ENCODE results near the gene GRIK3. TPM values are rescaled to one million over a fixed set of nuclear protein-coding genes. Genes with fewer than 3 reads are reported as not detected.
A peak's percentile ranks its signal among the peaks of the same experiment; 100 is the strongest.

Gene GRIK3
- total RNA-seq, 5 donors from 2014 or later (not counting 1 experiment from before 2014, with no cell fraction given) = 0.03 TPM; not detected in 4

DNA sequence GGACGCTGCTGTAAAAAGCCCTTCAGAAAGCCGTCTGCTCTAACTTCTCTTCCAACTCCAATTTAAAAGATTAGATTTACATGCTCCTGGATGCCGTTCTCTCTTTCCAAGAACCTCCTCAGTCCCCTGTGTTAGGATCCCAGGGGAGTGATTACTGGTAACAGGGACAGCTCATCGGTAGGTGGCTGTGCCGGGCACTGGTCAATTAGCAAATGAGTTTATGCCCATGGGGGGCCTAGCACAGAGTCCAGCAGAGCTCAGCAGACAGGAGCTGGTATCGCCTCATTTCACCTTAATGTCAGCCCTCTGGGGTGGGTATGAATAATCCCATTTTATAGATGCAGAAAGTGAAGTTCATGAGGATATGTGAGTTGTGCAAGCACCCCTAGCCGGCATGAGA, 191.9 kb downstream of the GRIK3 start:
- no peaks in the 10 kb centered on the region for H3K36me3 ChIP-seq (ENCODE audit: control insufficient read depth in 2 of 2, extremely low read depth in 1 of 2, insufficient read depth in 1 of 2, low read length in 1 of 2)
- DNase-seq = no peak
- H3K27me3 Mint-ChIP-seq = peaks cover 17% of the 10 kb centered on the region in 2 donors

DNA sequence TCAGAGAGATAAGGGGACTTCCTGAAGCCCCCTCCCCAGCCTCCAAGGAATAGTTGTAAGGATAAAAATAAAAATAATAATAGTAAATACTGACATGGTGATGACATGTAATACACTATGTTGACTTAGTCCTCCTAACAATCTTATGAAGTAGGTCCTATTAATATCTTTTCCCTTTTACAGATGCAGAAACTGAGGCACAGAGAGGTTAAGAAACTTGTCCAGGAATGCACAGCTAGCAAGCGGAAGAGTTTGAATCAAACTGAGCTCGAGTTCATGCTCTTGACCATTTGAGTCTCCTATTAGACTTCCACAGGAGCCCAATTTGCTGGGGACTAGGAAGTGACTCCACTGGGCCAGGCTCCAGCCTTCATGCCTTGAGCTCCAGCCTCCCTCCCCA, 194.8 kb downstream of the GRIK3 start:
- H3K27me3 Mint-ChIP-seq = peaks cover 28 to 38% of the 10 kb centered on the region in 2 donors
- 56% methylated on average over 2 of the region's 2 CpGs for WGBS (ENCODE audit: insufficient coverage)

More for the DNA sequence above, 191.9 kb downstream of the GRIK3 start:
- no peak overlapping the region for H3K27ac Mint-ChIP-seq
- ChIA-PET POLR2A (no interaction called here), CTCF (no interaction called here)
- no peaks in the 10 kb centered on the region for H3K9me3 Mint-ChIP-seq
- Histone ChIP-seq H3K4me1 (ENCODE audit: control insufficient read depth in 1 of 2, extremely low read depth in 1 of 2, insufficient read depth in 2 of 2, low read length in 2 of 2) (no peaks in the 10 kb centered on the region), H3K9me3 (no peaks in the 10 kb centered on the region), H3K4me3 (ENCODE audit: control insufficient read depth in 1 of 2, extremely low read depth in 1 of 2, low read length in 1 of 2) (no peak overlapping the region), H3K27me3 (replicated peaks in 1 of 2; ENCODE audit: control insufficient read depth in 2 of 2, extremely low read depth in 1 of 2, insufficient read depth in 2 of 2, low read length in 1 of 2) (peaks cover 0 to 42% of the 10 kb centered on the region in 2 experiments), H3K27ac (ENCODE audit: low read length) (no peak overlapping the region)
- no peak for ATAC-seq (replicated peaks in 1 of 4)
- no peaks in the 10 kb centered on the region for H3K36me3 Mint-ChIP-seq
- WGBS (ENCODE audit: insufficient coverage) = 61% methylated on average over 4 of the region's 7 CpGs
- no peak overlapping the region for H3K4me3 Mint-ChIP-seq
- H3K4me1 Mint-ChIP-seq = no peaks in the 10 kb centered on the region

GRCh38 chr1:36838888-36839287, 195.4 kb downstream of the GRIK3 start:
- Histone ChIP-seq H3K27me3 (replicated peaks in 1 of 2; ENCODE audit: control insufficient read depth in 2 of 2, extremely low read depth in 1 of 2, insufficient read depth in 2 of 2, low read length in 1 of 2) (peaks cover 0 to 41% of the 10 kb centered on the region in 2 experiments), H3K27ac (ENCODE audit: low read length) (no peak overlapping the region), H3K9me3 (no peaks in the 10 kb centered on the region), H3K36me3 (ENCODE audit: control insufficient read depth in 2 of 2, extremely low read depth in 1 of 2, insufficient read depth in 1 of 2, low read length in 1 of 2) (no peaks in the 10 kb centered on the region), H3K4me3 (ENCODE audit: control insufficient read depth in 1 of 2, extremely low read depth in 1 of 2, low read length in 1 of 2) (no peak overlapping the region), H3K4me1 (ENCODE audit: control insufficient read depth in 1 of 2, extremely low read depth in 1 of 2, insufficient read depth in 2 of 2, low read length in 2 of 2) (no peaks in the 10 kb centered on the region)
- H3K9me3 Mint-ChIP-seq = no peaks in the 10 kb centered on the region
- no peaks in the 10 kb centered on the region for H3K36me3 Mint-ChIP-seq
- ATAC-seq (replicated peaks in 1 of 4) (no peak), DNase-seq (no peak)
- H3K4me3 Mint-ChIP-seq = no peak overlapping the region
- H3K27me3 Mint-ChIP-seq = peaks cover 28 to 38% of the 10 kb centered on the region in 2 donors
- no peaks in the 10 kb centered on the region for H3K4me1 Mint-ChIP-seq
- H3K27ac Mint-ChIP-seq = no peak overlapping the region
- ChIA-PET CTCF (no interaction called here), POLR2A (no interaction called here)
- WGBS (ENCODE audit: insufficient coverage) = 59% methylated on average over 5 of the region's 8 CpGs

More for the DNA sequence above, 194.8 kb downstream of the GRIK3 start:
- Histone ChIP-seq H3K4me1 (ENCODE audit: control insufficient read depth in 1 of 2, extremely low read depth in 1 of 2, insufficient read depth in 2 of 2, low read length in 2 of 2) (no peaks in the 10 kb centered on the region), H3K9me3 (no peaks in the 10 kb centered on the region), H3K27ac (ENCODE audit: low read length) (no peak overlapping the region), H3K27me3 (replicated peaks in 1 of 2; ENCODE audit: control insufficient read depth in 2 of 2, extremely low read depth in 1 of 2, insufficient read depth in 2 of 2, low read length in 1 of 2) (peaks cover 0 to 44% of the 10 kb centered on the region in 2 experiments), H3K4me3 (ENCODE audit: control insufficient read depth in 1 of 2, extremely low read depth in 1 of 2, low read length in 1 of 2) (no peak overlapping the region), H3K36me3 (ENCODE audit: control insufficient read depth in 2 of 2, extremely low read depth in 1 of 2, insufficient read depth in 1 of 2, low read length in 1 of 2) (no peaks in the 10 kb centered on the region)
- Mint-ChIP-seq H3K4me3 (no peak overlapping the region), H3K9me3 (no peaks in the 10 kb centered on the region), H3K27ac (no peak overlapping the region), H3K36me3 (no peaks in the 10 kb centered on the region), H3K4me1 (no peaks in the 10 kb centered on the region)
- POLR2A ChIA-PET = no interaction called here
- ATAC-seq (replicated peaks in 1 of 4) = no peak
- no peak for DNase-seq
- CTCF ChIA-PET = no interaction called here

DNA sequence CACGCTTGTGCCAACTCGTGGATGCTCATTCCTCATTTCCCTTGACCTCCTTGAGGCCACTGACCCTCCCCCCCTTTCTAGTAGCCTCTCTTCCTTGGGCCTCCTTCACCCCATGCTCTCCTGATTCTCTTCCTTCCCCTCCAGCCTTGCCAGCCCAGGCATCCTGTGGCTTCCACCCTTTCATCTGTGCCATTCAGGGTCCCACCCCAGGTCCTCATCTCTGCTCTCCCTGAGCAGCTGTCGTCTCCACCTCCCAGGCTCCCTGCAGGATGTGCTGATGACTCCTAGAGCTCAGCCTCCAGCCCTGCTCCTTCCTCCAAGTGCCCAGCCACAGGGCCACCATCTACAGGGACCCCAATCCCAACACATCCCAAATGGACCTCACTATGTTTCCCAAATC, 197.4 kb downstream of the GRIK3 start:
- Mint-ChIP-seq H3K27me3 (peaks cover 30 to 33% of the 10 kb centered on the region in 2 donors), H3K4me3 (no peak overlapping the region), H3K27ac (peak overlapping the region in 1 of 2 donors; percentile 44), H3K4me1 (no peaks in the 10 kb centered on the region), H3K9me3 (no peaks in the 10 kb centered on the region), H3K36me3 (no peaks in the 10 kb centered on the region)
- no peak for DNase-seq
- H3K4me3 ChIP-seq (ENCODE audit: control insufficient read depth in 1 of 2, extremely low read depth in 1 of 2, low read length in 1 of 2) = no peak overlapping the region
- no peaks in the 10 kb centered on the region for H3K9me3 ChIP-seq
- 27% methylated on average over 3 of the region's 3 CpGs for WGBS (ENCODE audit: insufficient coverage)
- peaks cover 0 to 43% of the 10 kb centered on the region in 2 experiments for H3K27me3 ChIP-seq (replicated peaks in 1 of 2; ENCODE audit: control insufficient read depth in 2 of 2, extremely low read depth in 1 of 2, insufficient read depth in 2 of 2, low read length in 1 of 2)
- H3K36me3 ChIP-seq (ENCODE audit: control insufficient read depth in 2 of 2, extremely low read depth in 1 of 2, insufficient read depth in 1 of 2, low read length in 1 of 2) = no peaks in the 10 kb centered on the region
- no peaks in the 10 kb centered on the region for H3K4me1 ChIP-seq (ENCODE audit: control insufficient read depth in 1 of 2, extremely low read depth in 1 of 2, insufficient read depth in 2 of 2, low read length in 2 of 2)
- CTCF ChIA-PET = no interaction called here
- no peak overlapping the region for H3K27ac ChIP-seq (ENCODE audit: low read length)
- POLR2A ChIA-PET = no interaction called here
- ATAC-seq (replicated peaks in 1 of 4) = no peak

GRCh38 chr1:36836196-36836883, 198.0 kb downstream of the GRIK3 start:
- ChIA-PET CTCF (no interaction called here), POLR2A (no interaction called here)
- no peaks in the 10 kb centered on the region for H3K36me3 ChIP-seq (ENCODE audit: control insufficient read depth in 2 of 2, extremely low read depth in 1 of 2, insufficient read depth in 1 of 2, low read length in 1 of 2)
- Mint-ChIP-seq H3K4me1 (no peaks in the 10 kb centered on the region), H3K4me3 (no peak overlapping the region), H3K36me3 (no peaks in the 10 kb centered on the region), H3K27me3 (peaks cover 26 to 33% of the 10 kb centered on the region in 2 donors), H3K9me3 (no peaks in the 10 kb centered on the region), H3K27ac (no peak overlapping the region)
- H3K27ac ChIP-seq (ENCODE audit: low read length) = no peak overlapping the region
- no peaks in the 10 kb centered on the region for H3K9me3 ChIP-seq
- H3K27me3 ChIP-seq (replicated peaks in 1 of 2; ENCODE audit: control insufficient read depth in 2 of 2, extremely low read depth in 1 of 2, insufficient read depth in 2 of 2, low read length in 1 of 2) = peaks cover 0 to 39% of the 10 kb centered on the region in 2 experiments
- no peak for ATAC-seq (replicated peaks in 1 of 4)
- WGBS (ENCODE audit: insufficient coverage) = 71% methylated on average over 8 of the region's 11 CpGs
- H3K4me1 ChIP-seq (ENCODE audit: control insufficient read depth in 1 of 2, extremely low read depth in 1 of 2, insufficient read depth in 2 of 2, low read length in 2 of 2) = no peaks in the 10 kb centered on the region
- no peak for DNase-seq
- H3K4me3 ChIP-seq (ENCODE audit: control insufficient read depth in 1 of 2, extremely low read depth in 1 of 2, low read length in 1 of 2) = no peak overlapping the region

- Histone ChIP-seq H3K9me3 (no peaks in the 10 kb centered on the region), H3K4me1 (ENCODE audit: control insufficient read depth in 1 of 2, extremely low read depth in 1 of 2, insufficient read depth in 2 of 2, low read length in 2 of 2) (no peaks in the 10 kb centered on the region), H3K36me3 (ENCODE audit: control insufficient read depth in 2 of 2, extremely low read depth in 1 of 2, insufficient read depth in 1 of 2, low read length in 1 of 2) (no peaks in the 10 kb centered on the region), H3K27ac (ENCODE audit: low read length) (no peak overlapping the region), H3K27me3 (replicated peaks in 1 of 2; ENCODE audit: control insufficient read depth in 2 of 2, extremely low read depth in 1 of 2, insufficient read depth in 2 of 2, low read length in 1 of 2) (peaks cover 0 to 42% of the 10 kb centered on the region in 2 experiments), H3K4me3 (ENCODE audit: control insufficient read depth in 1 of 2, extremely low read depth in 1 of 2, low read length in 1 of 2) (no peak overlapping the region)
- Mint-ChIP-seq H3K27ac (no peak overlapping the region), H3K27me3 (peaks cover 26 to 33% of the 10 kb centered on the region in 2 donors), H3K9me3 (no peaks in the 10 kb centered on the region), H3K4me1 (no peaks in the 10 kb centered on the region), H3K36me3 (no peaks in the 10 kb centered on the region), H3K4me3 (no peak overlapping the region)
- DNase-seq = no peak
- 59% methylated on average over 4 of the region's 4 CpGs for WGBS (ENCODE audit: insufficient coverage)
- no peak for ATAC-seq (replicated peaks in 1 of 4)
- CTCF ChIA-PET = no interaction called here
- POLR2A ChIA-PET = no interaction called here
Observed at GRCh38 chr1:36835696-36836095, 198.6 kb downstream of the GRIK3 start.

Data from T-cell (primary cell).